ENCODE results near the gene BRCA2.

Gene BRCA2

GRCh38 chr13:32315238-32316027 is at the start of gene BRCA2, which contains the start of gene ZAR1L:
Gene BRCA2 (plus strand): TSS chr13:32315508. CDS start chr13:32316461, 953 bp downstream.
Gene ZAR1L (minus strand): TSS chr13:32315363. CDS start chr13:32311925, 3,438 bp downstream.
- Histone ChIP-seq H3K9me3 (ENCODE audit: control insufficient read depth, insufficient read depth, low read length) (no peaks in the 10 kb centered on the region), H3K4me1 (ENCODE audit: insufficient read depth, low read length) (no peaks in the 10 kb centered on the region), H3K9ac (ENCODE audit: low read depth, low read length) (peak within 1 kb of the TSS; percentile 95), H3K36me3 (ENCODE audit: insufficient read depth, low read length) (no peaks in the 10 kb centered on the region)

GRCh38 chr13:32265726-32266125 is 49.6 kb upstream of the BRCA2 start:
- no peaks in the 10 kb centered on the region for H3K4me1 ChIP-seq (ENCODE audit: insufficient read depth, low read length)
- no peaks in the 10 kb centered on the region for H3K9me3 ChIP-seq (ENCODE audit: control insufficient read depth, insufficient read depth, low read length)
- no peak overlapping the region for H3K9ac ChIP-seq (ENCODE audit: low read depth, low read length)
- no peaks in the 10 kb centered on the region for H3K36me3 ChIP-seq (ENCODE audit: insufficient read depth, low read length)

GRCh38 chr13:32266130-32266529 is 49.2 kb upstream of the BRCA2 start:
- Histone ChIP-seq H3K4me1 (ENCODE audit: insufficient read depth, low read length) (no peaks in the 10 kb centered on the region), H3K36me3 (ENCODE audit: insufficient read depth, low read length) (no peaks in the 10 kb centered on the region), H3K9ac (ENCODE audit: low read depth, low read length) (no peak overlapping the region), H3K9me3 (ENCODE audit: control insufficient read depth, insufficient read depth, low read length) (no peaks in the 10 kb centered on the region)

- Histone ChIP-seq H3K9ac (ENCODE audit: low read depth, low read length) (no peak overlapping the region), H3K9me3 (ENCODE audit: control insufficient read depth, insufficient read depth, low read length) (no peaks in the 10 kb centered on the region), H3K4me1 (ENCODE audit: insufficient read depth, low read length) (no peaks in the 10 kb centered on the region), H3K36me3 (ENCODE audit: insufficient read depth, low read length) (no peaks in the 10 kb centered on the region)
These were observed 47.4 kb upstream of the BRCA2 start for GRCh38 chr13:32267836-32268439.

GRCh38 chr13:32272021-32272683 is 43.2 kb upstream of the BRCA2 start:
- Histone ChIP-seq H3K9ac (ENCODE audit: low read depth, low read length) (no peak overlapping the region), H3K9me3 (ENCODE audit: control insufficient read depth, insufficient read depth, low read length) (no peaks in the 10 kb centered on the region), H3K36me3 (ENCODE audit: insufficient read depth, low read length) (no peaks in the 10 kb centered on the region), H3K4me1 (ENCODE audit: insufficient read depth, low read length) (peaks cover 8% of the 10 kb centered on the region; the same call in 1 of the 2 replicates)

GRCh38 chr13:32277839-32278238 is 37.5 kb upstream of the BRCA2 start:
- no peak overlapping the region for H3K9ac ChIP-seq (ENCODE audit: low read depth, low read length)
- H3K36me3 ChIP-seq (ENCODE audit: insufficient read depth, low read length), result no peaks in the 10 kb centered on the region
- H3K9me3 ChIP-seq (ENCODE audit: control insufficient read depth, insufficient read depth, low read length), result no peaks in the 10 kb centered on the region

GRCh38 chr13:32278426-32278825 is 36.9 kb upstream of the BRCA2 start:
- no peaks in the 10 kb centered on the region for H3K9me3 ChIP-seq (ENCODE audit: control insufficient read depth, insufficient read depth, low read length)
- peaks cover 18% of the 10 kb centered on the region; the same call in 1 of the 2 replicates for H3K4me1 ChIP-seq (ENCODE audit: insufficient read depth, low read length)
- H3K9ac ChIP-seq (ENCODE audit: low read depth, low read length), result no peak overlapping the region
- no peaks in the 10 kb centered on the region for H3K36me3 ChIP-seq (ENCODE audit: insufficient read depth, low read length)

More at GRCh38 chr13:32277839-32278238, 37.5 kb upstream of the BRCA2 start:
- peaks cover 18% of the 10 kb centered on the region; the same call in 1 of the 2 replicates for H3K4me1 ChIP-seq (ENCODE audit: insufficient read depth, low read length)

GRCh38 chr13:32281096-32281495 is 34.2 kb upstream of the BRCA2 start:
- Histone ChIP-seq H3K9me3 (ENCODE audit: control insufficient read depth, insufficient read depth, low read length) (no peaks in the 10 kb centered on the region), H3K4me1 (ENCODE audit: insufficient read depth, low read length) (peaks cover 25% of the 10 kb centered on the region), H3K9ac (ENCODE audit: low read depth, low read length) (no peak overlapping the region), H3K36me3 (ENCODE audit: insufficient read depth, low read length) (no peaks in the 10 kb centered on the region)

GRCh38 chr13:32282096-32282711 is 33.1 kb upstream of the BRCA2 start:
- H3K4me1 ChIP-seq (ENCODE audit: insufficient read depth, low read length), result peaks cover 18% of the 10 kb centered on the region
- H3K36me3 ChIP-seq (ENCODE audit: insufficient read depth, low read length), result no peaks in the 10 kb centered on the region

GRCh38 chr13:32284927-32285632 is 30.2 kb upstream of the BRCA2 start:
- H3K36me3 ChIP-seq (ENCODE audit: insufficient read depth, low read length), result no peaks in the 10 kb centered on the region

More at GRCh38 chr13:32282096-32282711, 33.1 kb upstream of the BRCA2 start:
- Histone ChIP-seq H3K9me3 (ENCODE audit: control insufficient read depth, insufficient read depth, low read length) (no peaks in the 10 kb centered on the region), H3K9ac (ENCODE audit: low read depth, low read length) (no peak overlapping the region)

GRCh38 chr13:32285633-32285965 is 29.7 kb upstream of the BRCA2 start:
- Histone ChIP-seq H3K4me1 (ENCODE audit: insufficient read depth, low read length) (peaks cover 8% of the 10 kb centered on the region), H3K9me3 (ENCODE audit: control insufficient read depth, insufficient read depth, low read length) (no peaks in the 10 kb centered on the region), H3K36me3 (ENCODE audit: insufficient read depth, low read length) (no peaks in the 10 kb centered on the region), H3K9ac (ENCODE audit: low read depth, low read length) (no peak overlapping the region)

More at GRCh38 chr13:32284927-32285632, 30.2 kb upstream of the BRCA2 start:
- peaks cover 8% of the 10 kb centered on the region for H3K4me1 ChIP-seq (ENCODE audit: insufficient read depth, low read length)
- H3K9me3 ChIP-seq (ENCODE audit: control insufficient read depth, insufficient read depth, low read length), result no peaks in the 10 kb centered on the region
- no peak overlapping the region for H3K9ac ChIP-seq (ENCODE audit: low read depth, low read length)

GRCh38 chr13:32297206-32297605 is 18.1 kb upstream of the BRCA2 start:
- H3K9ac ChIP-seq (ENCODE audit: low read depth, low read length), result no peak overlapping the region
- no peaks in the 10 kb centered on the region for H3K9me3 ChIP-seq (ENCODE audit: control insufficient read depth, insufficient read depth, low read length)
- H3K36me3 ChIP-seq (ENCODE audit: insufficient read depth, low read length), result no peaks in the 10 kb centered on the region
- no peaks in the 10 kb centered on the region for H3K4me1 ChIP-seq (ENCODE audit: insufficient read depth, low read length)

GRCh38 chr13:32298695-32299094 is 16.6 kb upstream of the BRCA2 start:
- H3K4me1 ChIP-seq (ENCODE audit: insufficient read depth, low read length), result no peaks in the 10 kb centered on the region
- no peaks in the 10 kb centered on the region for H3K36me3 ChIP-seq (ENCODE audit: insufficient read depth, low read length)
- H3K9me3 ChIP-seq (ENCODE audit: control insufficient read depth, insufficient read depth, low read length), result no peaks in the 10 kb centered on the region
- no peak overlapping the region for H3K9ac ChIP-seq (ENCODE audit: low read depth, low read length)

- Histone ChIP-seq H3K36me3 (ENCODE audit: insufficient read depth, low read length) (no peaks in the 10 kb centered on the region), H3K9ac (ENCODE audit: low read depth, low read length) (no peak overlapping the region), H3K9me3 (ENCODE audit: control insufficient read depth, insufficient read depth, low read length) (no peaks in the 10 kb centered on the region), H3K4me1 (ENCODE audit: insufficient read depth, low read length) (no peaks in the 10 kb centered on the region)
These were observed 15.4 kb upstream of the BRCA2 start for GRCh38 chr13:32299893-32300292.

Measured in ES-I3 (cell line).